Right lobe of liver (tissue), 6 donors: ENCODE data around the gene FGF14. TPM values are rescaled to one million over a fixed set of nuclear protein-coding genes. Genes with fewer than 3 reads are reported as not detected.

Source experiments
- ATAC-seq, 4 donors: fragments of 200-7000 bp; cut with Tn5 transposase; one replicate each; pipeline ENCODE4 v1.9.1; 2020; ENCODE audit warnings: mild to moderate bottlenecking in 4 of 4, moderate library complexity in 4 of 4
- DNase-seq, 3 donors: peaks; one replicate each; pipeline ENCODE4 v3.0.0-alpha.2; 2020
- H3K27ac ChIP-seq, 3 donors: fragments of 200-600 bp; one replicate each; pipeline ENCODE4 v1.8.0; 2022
- H3K27me3 ChIP-seq, 2 donors: fragments of 200-600 bp; one replicate each; pipeline ENCODE4 v1.8.0; 2022
- H3K36me3 ChIP-seq, 4 donors: fragments of 200-600 bp; sonication (generic) in 1 of 4; one replicate each; pipeline versions ENCODE4 v1.5.1 to v1.8.0; 2017 to 2022; ENCODE audit warnings: control low read depth in 1 of 4
- H3K4me1 ChIP-seq, 4 donors: fragments of 200-600 bp; sonication (generic) in 1 of 4; one replicate each; pipeline versions ENCODE4 v1.5.1 to v1.8.0; 2017 to 2022; ENCODE audit warnings: control low read depth in 1 of 4
- H3K4me3 ChIP-seq, 3 donors: fragments of 200-600 bp; one replicate each; pipeline ENCODE4 v1.8.0; 2022
- H3K9me3 ChIP-seq, 4 donors: fragments of 200-600 bp; sonication (generic) in 1 of 4; one replicate each; pipeline versions ENCODE4 v1.5.1 to v1.8.0; 2017 to 2022; ENCODE audit warnings: control low read depth in 1 of 4
- POLR2A ChIP-seq: fragments of 450-650 bp; IDR thresholded peaks from one replicate; pipeline ENCODE4 v1.6.1; 2017; ENCODE audit warnings: antibody characterized with exemption, mild to moderate bottlenecking
- WGBS: methylation state at CpG from one replicate; pipeline ENCODE4 v1.1.6; 2018; ENCODE audit warnings: low coverage, low lambda C conversion rate; ENCODE audit not compliant: insufficient coverage; ENCODE audit errors: missing lambda C conversion rate; 5-methylcytosine and 5-hydroxymethylcytosine counted together
- intact Hi-C, 2 donors: fragments of 100-400 bp; cut with DNase I; formaldehyde crosslinking; loops; one replicate each; pipeline versions ENCODE4 v1.11.2 to v1.14.1; 2022
- total RNA-seq, 6 experiments: library from RNA; depleted of rRNA in 2 of 6; stranded (reverse); fragments of >200 nt in 2 of 6; fragmentation: NEBNext Ultra II Directional in 3 of 6; extraction: Animal tissue kit (Norgen Biotek cat#: 25700) in 3 of 6; gene quantifications; one replicate each; pipeline versions ENCODE4 v1.1.0 to v1.2.4, GENCODE V29; 2016 to 2023
- TF ChIP-seq, protein P1 (sequence below), 4 donors: fragments of 200-600 bp in 3 of 4; fragments of 450-650 bp in 1 of 4; IDR thresholded peaks; one replicate each; pipeline versions ENCODE4 v1.5.1 to v1.8.0; 2016 to 2022; ENCODE audit warnings: antibody characterized with exemption in 4 of 4, mild to moderate bottlenecking in 2 of 4
- donor health status: DM: no; HTN: yes; CAD: no.
- donor health status: DM: no; HTN: no; CAD: no.
- donor health status: DM: no; HTN: no; CAD: no.
- donor health status: DM: no; HTN: yes; CAD: no.
- donor health status: DM: no; HTN: yes; CAD: no.

Gene FGF14
- total RNA-seq, 6 experiments from 2014 or later: 0.42 to 6.3 (median 1.2) TPM

DNA sequence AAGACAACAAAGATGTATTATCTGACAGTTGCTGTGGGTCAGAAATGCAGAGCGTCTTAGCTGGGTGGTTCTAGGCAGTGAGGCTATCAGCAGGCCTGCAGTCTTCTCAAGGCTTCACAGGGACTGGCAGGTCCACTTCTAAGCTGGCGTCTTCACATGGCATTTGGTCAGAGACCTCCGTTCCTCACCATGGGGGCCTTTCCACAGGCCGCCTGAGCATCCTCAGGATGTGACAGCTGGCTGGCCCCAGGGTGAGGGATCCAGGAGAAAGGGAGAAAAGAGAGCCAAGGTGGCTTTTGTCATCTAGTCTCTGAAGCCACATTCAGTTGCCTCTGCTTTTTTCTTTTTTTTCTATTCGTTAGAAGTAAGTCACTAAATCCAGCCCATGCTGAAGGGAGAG, 50.3 kb downstream of the FGF14 start:
- DNase-seq: no peak
- Histone ChIP-seq H3K36me3 (no peaks in the 10 kb centered on the region), H3K4me3 (no peak overlapping the region), H3K9me3 (no peaks in the 10 kb centered on the region), H3K27ac (no peak overlapping the region), H3K4me1 (no peaks in the 10 kb centered on the region), H3K27me3 (no peaks in the 10 kb centered on the region)
- intact Hi-C loops: no loop called here
- 72% methylated on average over 5 of the region's 5 CpGs for WGBS
- ATAC-seq: no peak
- TF ChIP-seq, protein P1, sequence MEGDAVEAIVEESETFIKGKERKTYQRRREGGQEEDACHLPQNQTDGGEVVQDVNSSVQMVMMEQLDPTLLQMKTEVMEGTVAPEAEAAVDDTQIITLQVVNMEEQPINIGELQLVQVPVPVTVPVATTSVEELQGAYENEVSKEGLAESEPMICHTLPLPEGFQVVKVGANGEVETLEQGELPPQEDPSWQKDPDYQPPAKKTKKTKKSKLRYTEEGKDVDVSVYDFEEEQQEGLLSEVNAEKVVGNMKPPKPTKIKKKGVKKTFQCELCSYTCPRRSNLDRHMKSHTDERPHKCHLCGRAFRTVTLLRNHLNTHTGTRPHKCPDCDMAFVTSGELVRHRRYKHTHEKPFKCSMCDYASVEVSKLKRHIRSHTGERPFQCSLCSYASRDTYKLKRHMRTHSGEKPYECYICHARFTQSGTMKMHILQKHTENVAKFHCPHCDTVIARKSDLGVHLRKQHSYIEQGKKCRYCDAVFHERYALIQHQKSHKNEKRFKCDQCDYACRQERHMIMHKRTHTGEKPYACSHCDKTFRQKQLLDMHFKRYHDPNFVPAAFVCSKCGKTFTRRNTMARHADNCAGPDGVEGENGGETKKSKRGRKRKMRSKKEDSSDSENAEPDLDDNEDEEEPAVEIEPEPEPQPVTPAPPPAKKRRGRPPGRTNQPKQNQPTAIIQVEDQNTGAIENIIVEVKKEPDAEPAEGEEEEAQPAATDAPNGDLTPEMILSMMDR (IDR thresholded peaks at IDR 0.05): no peak
- no peak for TF ChIP-seq POLR2A

DNA sequence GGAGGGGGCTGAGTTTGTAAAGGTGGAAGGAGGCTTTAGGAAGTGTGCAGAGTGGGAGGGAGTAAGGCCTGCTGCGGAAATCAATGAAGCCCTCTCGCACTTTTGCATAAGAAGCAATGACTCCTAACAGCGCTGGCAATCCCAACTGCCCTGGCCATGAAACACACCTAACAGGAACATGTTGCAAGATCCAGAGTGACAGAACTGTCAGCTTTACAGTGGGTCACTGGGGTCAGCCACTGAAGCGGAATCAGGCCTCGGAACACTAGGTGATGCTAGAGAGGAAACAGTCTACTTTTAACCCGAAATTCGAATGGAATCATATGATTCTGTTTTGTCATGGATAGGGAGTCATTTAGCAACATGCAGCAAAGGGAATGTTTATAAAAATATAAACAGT, 54.4 kb downstream of the FGF14 start:
- Histone ChIP-seq H3K27me3 (no peaks in the 10 kb centered on the region), H3K36me3 (no peaks in the 10 kb centered on the region), H3K27ac (no peak overlapping the region), H3K4me1 (no peaks in the 10 kb centered on the region), H3K4me3 (no peak overlapping the region), H3K9me3 (no peaks in the 10 kb centered on the region)
- WGBS: 46% methylated on average over 7 of the region's 7 CpGs
- peak; percentile 69 to 99 (median 81) for ATAC-seq
- TF ChIP-seq POLR2A: no peak
- TF ChIP-seq, protein P1 (IDR thresholded peaks at IDR 0.05): peak in 2 of 4 donors; percentile 13 to 25
- peak in 2 of 3 donors; percentile 42 to 58 for DNase-seq
- intact Hi-C loops: no loop called here

DNA sequence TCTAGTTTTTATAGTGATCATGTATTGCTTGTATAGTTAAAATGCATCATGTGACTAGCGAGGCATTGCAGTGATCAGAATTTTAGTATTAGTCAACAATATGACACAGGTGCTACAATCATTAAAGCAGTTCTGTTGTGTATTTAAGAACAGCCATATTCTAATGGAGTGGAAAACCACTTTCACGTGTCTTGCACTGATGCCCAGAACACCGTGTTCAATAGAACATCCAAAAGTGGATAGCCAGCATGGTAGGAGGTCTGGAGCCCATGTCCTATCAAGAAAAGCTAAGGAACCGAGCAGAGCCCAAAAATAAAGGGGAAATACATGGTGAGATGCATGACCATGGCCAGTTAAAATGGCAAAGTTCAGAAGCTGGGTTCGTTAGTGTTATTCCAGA, 55.1 kb downstream of the FGF14 start:
- H3K27ac ChIP-seq: no peak overlapping the region
- TF ChIP-seq, protein P1 (IDR thresholded peaks at IDR 0.05): no peak
- no peak for TF ChIP-seq POLR2A

DNA sequence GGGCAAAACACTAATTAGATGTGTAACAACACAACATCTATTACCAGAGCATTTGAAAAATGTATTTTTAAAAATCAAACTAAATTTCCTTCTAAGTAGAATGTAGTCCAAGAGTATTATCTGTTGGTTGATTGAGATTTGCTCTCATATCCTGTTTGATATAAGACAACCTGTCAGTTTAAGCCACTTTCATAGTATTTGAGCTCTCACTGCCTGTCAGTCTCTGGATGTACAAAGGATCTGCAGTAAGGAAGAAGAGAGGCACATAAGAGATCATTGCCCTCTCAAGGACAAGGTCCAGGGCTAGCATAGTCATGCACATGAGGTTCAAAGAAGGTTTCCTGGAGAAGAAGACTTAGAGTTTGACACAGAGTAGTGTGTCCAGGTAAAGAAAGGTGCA, 57.4 kb downstream of the FGF14 start:
- no peak overlapping the region for H3K4me3 ChIP-seq
- no peaks in the 10 kb centered on the region for H3K4me1 ChIP-seq
- DNase-seq (no peak), ATAC-seq (no peak)
- intact Hi-C loops: no loop called here
- no peaks in the 10 kb centered on the region for H3K36me3 ChIP-seq
- H3K27ac ChIP-seq: no peak overlapping the region
- H3K27me3 ChIP-seq: no peaks in the 10 kb centered on the region
- TF ChIP-seq, protein P1 (IDR thresholded peaks at IDR 0.05): no peak
- no peak for TF ChIP-seq POLR2A
- H3K9me3 ChIP-seq: no peaks in the 10 kb centered on the region

More for the DNA sequence above, 55.1 kb downstream of the FGF14 start:
- WGBS: 77% methylated on average over 5 of the region's 5 CpGs
- no peak overlapping the region for H3K4me3 ChIP-seq
- no peak for ATAC-seq
- H3K9me3 ChIP-seq: no peaks in the 10 kb centered on the region
- intact Hi-C loops: no loop called here
- no peaks in the 10 kb centered on the region for H3K27me3 ChIP-seq
- H3K36me3 ChIP-seq: no peaks in the 10 kb centered on the region
- DNase-seq: no peak
- H3K4me1 ChIP-seq: no peaks in the 10 kb centered on the region
